B cell (primary cell): ENCODE results near the gene GSKIP. TPM values are rescaled to one million over a fixed set of nuclear protein-coding genes. Genes with fewer than 3 reads are reported as not detected.

Source experiments
- ATAC-seq: fragments of 200-7000 bp; cut with Tn5 transposase; one replicate; pipeline ENCODE4 v1.10.0; 2021; ENCODE audit warnings: low read depth, mild to moderate bottlenecking, moderate number of reproducible peaks, moderate library complexity
- CTCF ChIA-PET: fragments of 350-600 bp; sonication (Branson Sonifier 250); formaldehyde crosslinking; loops from one replicate; lab custom pipeline; 2021; ENCODE audit warnings: antibody characterized with exemption, inconsistent platforms; lab: Charles Lee
- POLR2A ChIA-PET: fragments of 350-600 bp; sonication (Branson Sonifier 250); formaldehyde crosslinking; loops from one replicate; lab custom pipeline; 2021; ENCODE audit warnings: antibody characterized with exemption; lab: Charles Lee
- DNase-seq: peaks from one replicate; pipeline ENCODE4 v3.0.0; 2013
- H2AFZ ChIP-seq: 2 replicates; pipeline ENCODE4 v1.6.1; 2012; ENCODE audit warnings: mild to moderate bottlenecking, low read depth, low read length; ENCODE audit not compliant: insufficient read depth, poor library complexity, severe bottlenecking
- H3K27ac ChIP-seq, 2 donors: 1 replicate in 1 of 2; 2 replicates in 1 of 2; pipeline ENCODE4 v1.5.1; 2012 to 2013; ENCODE audit warnings: low read length in 2 of 2, mild to moderate bottlenecking in 2 of 2, moderate library complexity in 1 of 2
- H3K27me3 ChIP-seq, 4 experiments: fragments of 200-600 bp in 1 of 4; sonication (generic) in 1 of 4; replicated peaks in 1 of 4; 1 replicate in 2 of 4; 2 replicates in 2 of 4; pipeline versions ENCODE4 v1.6.1 to v1.7.0; 2013 to 2016; ENCODE audit warnings: low read length in 3 of 4, mild to moderate bottlenecking in 2 of 4, mixed read lengths in 1 of 4, moderate library complexity in 1 of 4; ENCODE audit not compliant: insufficient read depth in 4 of 4, control insufficient read depth in 3 of 4; ENCODE audit errors: control extremely low read depth in 1 of 4
- H3K36me3 ChIP-seq, 2 experiments: replicated peaks in 1 of 2; 1 replicate in 1 of 2; 2 replicates in 1 of 2; pipeline versions ENCODE4 v1.6.1 to v1.7.1; 2013; ENCODE audit warnings: low read length in 1 of 2; ENCODE audit not compliant: insufficient read depth in 2 of 2, control insufficient read depth in 1 of 2; ENCODE audit errors: control extremely low read depth in 1 of 2, extremely low read depth in 1 of 2
- H3K4me1 ChIP-seq, 2 donors: fragments of 200-600 bp in 1 of 2; sonication (generic) in 1 of 2; 1 replicate in 1 of 2; 2 replicates in 1 of 2; pipeline versions ENCODE4 v1.5.1 to v1.6.1; 2013 to 2017; ENCODE audit warnings: low read length in 2 of 2; ENCODE audit not compliant: control insufficient read depth in 2 of 2, insufficient read depth in 2 of 2
- H3K4me2 ChIP-seq: replicated peaks from 2 replicates; pipeline ENCODE3; 2012; ENCODE audit warnings: mild to moderate bottlenecking, low read depth, low read length; ENCODE audit not compliant: poor library complexity, severe bottlenecking
- H3K4me3 ChIP-seq, 5 experiments: fragments of 200-600 bp in 1 of 5; sonication (generic) in 1 of 5; 1 replicate in 3 of 5; 2 replicates in 2 of 5; pipeline versions ENCODE4 v1.5.1 to v1.7.0; 2011 to 2016; ENCODE audit warnings: low read length in 4 of 5, mild to moderate bottlenecking in 4 of 5, low read depth in 2 of 5, control low read depth in 1 of 5, moderate library complexity in 1 of 5; ENCODE audit not compliant: insufficient read depth in 1 of 5; ENCODE audit errors: control extremely low read depth in 1 of 5, extremely low read depth in 1 of 5
- H3K79me2 ChIP-seq: fragments of 200-600 bp; sonication (generic); one replicate; pipeline ENCODE4 v1.6.0; 2016; ENCODE audit warnings: low read length; ENCODE audit not compliant: control insufficient read depth, insufficient read depth
- H3K9ac ChIP-seq: fragments of 200-600 bp; sonication (generic); 2 replicates; pipeline ENCODE4 v1.6.1; 2017; ENCODE audit warnings: mild to moderate bottlenecking, low read length, moderate library complexity
- H3K9me3 ChIP-seq, 3 donors: one replicate each; pipeline versions ENCODE4 v1.6.1 to v1.7.1; 2013; ENCODE audit warnings: low read length in 2 of 3; ENCODE audit not compliant: control insufficient read depth in 2 of 3, insufficient read depth in 1 of 3; ENCODE audit errors: control extremely low read depth in 1 of 3
- H4K20me1 ChIP-seq: 2 replicates; pipeline ENCODE4 v1.6.0; 2012; ENCODE audit warnings: mild to moderate bottlenecking, low read length; ENCODE audit not compliant: insufficient read depth, control insufficient read depth, poor library complexity, severe bottlenecking
- H3K27ac Mint-ChIP-seq: one replicate; pipeline ENCODE4 v1.8.0; 2021; ENCODE audit warnings: mixed read lengths
- H3K27me3 Mint-ChIP-seq: one replicate; pipeline ENCODE4 v1.8.0; 2021; ENCODE audit warnings: mixed read lengths
- H3K4me1 Mint-ChIP-seq: one replicate; pipeline ENCODE4 v1.8.0; 2021; ENCODE audit warnings: mixed read lengths
- H3K4me3 Mint-ChIP-seq: one replicate; pipeline ENCODE4 v1.8.0; 2021; ENCODE audit warnings: mixed read lengths
- H3K9me3 Mint-ChIP-seq: one replicate; pipeline ENCODE4 v1.8.0; 2022; ENCODE audit warnings: mixed read lengths; ENCODE audit not compliant: insufficient read depth
- EZH2 ChIP-seq: IDR thresholded peaks from 2 replicates; pipeline ENCODE4 v1.6.1; 2012; ENCODE audit warnings: borderline replicate concordance, low read depth, mild to moderate bottlenecking, moderate library complexity, low read length; ENCODE audit not compliant: insufficient read depth, poor library complexity, severe bottlenecking
- WGBS: methylation state at CpG from one replicate; pipeline ENCODE4 v1.1.5; 2013; ENCODE audit warnings: missing lambda C conversion rate; ENCODE audit not compliant: insufficient coverage; 5-methylcytosine and 5-hydroxymethylcytosine counted together
- intact Hi-C: fragments of 100-400 bp; cut with micrococcal nuclease; formaldehyde crosslinking; loops from one replicate; pipeline ENCODE4 v1.10.0; 2022
- polyA plus RNA-seq: library from polyadenylated mRNA; depleted of rRNA; stranded (reverse); fragments of >200 nt; gene quantifications from 2 replicates; pipeline ENCODE4 v1.2.3, GENCODE V29; 2012
- total RNA-seq, 2 donors: library from RNA; stranded (reverse); fragments of 120-200 nt in 1 of 2; gene quantifications; 1 replicate in 1 of 2; 2 replicates in 1 of 2; pipeline versions ENCODE4 v1.2.3 to v1.2.4, GENCODE V29; 2013 to 2022
- TF ChIP-seq, protein P1 (sequence below): fragments of 200-600 bp; IDR thresholded peaks from one replicate; pipeline ENCODE4 v1.8.0; 2022; ENCODE audit warnings: antibody characterized with exemption, mild to moderate bottlenecking

Gene GSKIP
- total and polyA plus RNA-seq, 2 donors (not counting 1 experiment from before 2014, with no cell fraction given): 5.7 to 15.8 TPM

DNA sequence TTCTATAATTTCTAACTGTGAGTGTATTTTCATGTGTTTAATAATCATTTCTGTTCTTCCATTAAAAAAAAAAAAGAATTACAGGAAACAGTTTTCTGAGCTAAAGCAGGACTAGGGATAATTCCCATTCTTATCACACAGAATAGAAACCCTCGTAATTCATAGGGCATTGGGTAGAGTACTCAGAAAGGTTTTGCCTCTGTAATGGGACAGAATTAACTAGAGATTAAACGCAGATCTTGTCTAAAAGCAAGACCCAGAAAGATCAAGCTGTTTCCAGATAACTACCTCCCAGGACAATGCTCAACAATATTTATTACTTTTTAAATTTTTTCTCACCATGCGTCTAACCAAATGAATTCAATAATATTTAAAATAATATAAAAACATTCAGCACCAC, 10.2 kb downstream of the GSKIP start:
- ATAC-seq: no peak
- no peaks in the 10 kb centered on the region for H3K27me3 Mint-ChIP-seq
- intact Hi-C loops: no loop called here
- H3K4me2 ChIP-seq: no peak overlapping the region
- H3K36me3 ChIP-seq: peaks cover 0 to 3% of the 10 kb centered on the region in 2 experiments
- H3K4me3 ChIP-seq: no peak overlapping the region
- no peak overlapping the region for H3K4me3 Mint-ChIP-seq
- no peaks in the 10 kb centered on the region for H3K27me3 ChIP-seq
- no peak overlapping the region for H3K9ac ChIP-seq
- no peak overlapping the region for H3K27ac ChIP-seq
- H2AFZ ChIP-seq: no peak overlapping the region
- H3K9me3 ChIP-seq: no peaks in the 10 kb centered on the region
- peaks cover 6% of the 10 kb centered on the region for H3K4me1 Mint-ChIP-seq
- WGBS: no CpG with 5 or more reads among the region's 3 CpGs
- POLR2A ChIA-PET: no interaction called here
- H3K9me3 Mint-ChIP-seq: no peaks in the 10 kb centered on the region
- H3K4me1 ChIP-seq: no peaks in the 10 kb centered on the region
- no peak for DNase-seq
- peaks cover 63% of the 10 kb centered on the region for H3K79me2 ChIP-seq
- peaks cover 41% of the 10 kb centered on the region for H4K20me1 ChIP-seq
- H3K27ac Mint-ChIP-seq: no peak overlapping the region
- CTCF ChIA-PET: no interaction called here
- no peak for TF ChIP-seq EZH2
- TF ChIP-seq, protein P1, sequence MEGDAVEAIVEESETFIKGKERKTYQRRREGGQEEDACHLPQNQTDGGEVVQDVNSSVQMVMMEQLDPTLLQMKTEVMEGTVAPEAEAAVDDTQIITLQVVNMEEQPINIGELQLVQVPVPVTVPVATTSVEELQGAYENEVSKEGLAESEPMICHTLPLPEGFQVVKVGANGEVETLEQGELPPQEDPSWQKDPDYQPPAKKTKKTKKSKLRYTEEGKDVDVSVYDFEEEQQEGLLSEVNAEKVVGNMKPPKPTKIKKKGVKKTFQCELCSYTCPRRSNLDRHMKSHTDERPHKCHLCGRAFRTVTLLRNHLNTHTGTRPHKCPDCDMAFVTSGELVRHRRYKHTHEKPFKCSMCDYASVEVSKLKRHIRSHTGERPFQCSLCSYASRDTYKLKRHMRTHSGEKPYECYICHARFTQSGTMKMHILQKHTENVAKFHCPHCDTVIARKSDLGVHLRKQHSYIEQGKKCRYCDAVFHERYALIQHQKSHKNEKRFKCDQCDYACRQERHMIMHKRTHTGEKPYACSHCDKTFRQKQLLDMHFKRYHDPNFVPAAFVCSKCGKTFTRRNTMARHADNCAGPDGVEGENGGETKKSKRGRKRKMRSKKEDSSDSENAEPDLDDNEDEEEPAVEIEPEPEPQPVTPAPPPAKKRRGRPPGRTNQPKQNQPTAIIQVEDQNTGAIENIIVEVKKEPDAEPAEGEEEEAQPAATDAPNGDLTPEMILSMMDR: no peak

DNA sequence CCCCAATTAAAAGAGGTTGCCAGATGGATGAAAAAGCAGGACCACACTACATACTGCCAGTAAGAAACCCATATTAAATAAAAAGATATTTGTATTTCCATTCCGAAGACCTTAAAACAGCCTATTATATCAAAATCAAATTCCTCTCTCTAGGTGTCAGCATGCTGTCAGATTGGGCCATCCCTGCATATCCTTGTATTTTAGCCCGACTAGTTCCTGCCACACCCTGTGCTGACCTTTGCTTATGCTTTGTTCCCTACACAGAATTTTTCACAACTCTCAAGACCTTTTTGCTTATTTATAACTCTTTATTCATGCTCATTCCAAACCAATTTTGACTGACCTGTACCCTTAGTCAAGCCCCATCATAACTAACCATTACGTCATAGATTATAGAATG, 12.8 kb downstream of the GSKIP start:
- Mint-ChIP-seq H3K4me3 (no peak overlapping the region), H3K4me1 (peaks cover 8% of the 10 kb centered on the region), H3K27ac (no peak overlapping the region), H3K9me3 (no peaks in the 10 kb centered on the region), H3K27me3 (no peaks in the 10 kb centered on the region)
- Histone ChIP-seq H3K79me2 (peaks cover 40% of the 10 kb centered on the region), H3K9ac (no peak overlapping the region), H3K9me3 (no peaks in the 10 kb centered on the region), H3K36me3 (peaks cover 0 to 3% of the 10 kb centered on the region in 2 experiments), H3K4me3 (no peak overlapping the region), H3K27me3 (no peaks in the 10 kb centered on the region), H4K20me1 (peaks cover 25% of the 10 kb centered on the region), H3K4me2 (no peak overlapping the region), H3K27ac (no peak overlapping the region), H3K4me1 (peaks cover 4% of the 10 kb centered on the region in 2 donors), H2AFZ (no peak overlapping the region)
- ATAC-seq: no peak
- intact Hi-C loops: no loop called here
- ChIA-PET POLR2A (no interaction called here), CTCF (no interaction called here)
- WGBS: 100% methylated on average over 1 of the region's 3 CpGs
- TF ChIP-seq EZH2: no peak
- TF ChIP-seq, protein P1: no peak
- no peak for DNase-seq
